Glutamatergic neuron (in vitro differentiated cells): ENCODE data around the gene GPR107. TPM values are rescaled to one million over a fixed set of nuclear protein-coding genes. Genes with fewer than 3 reads are reported as not detected.
"Not testable (repeated sequence)": the region's sequence is repeated elsewhere in the genome, so short reads cannot be mapped to it uniquely, and the experiment has no call there.

ENCODE experiments used
- DNase-seq: peaks from one replicate; pipeline ENCODE4 v3.0.0; 2022
- H3K27ac Mint-ChIP-seq: one replicate; pipeline ENCODE4 v1.8.0; 2020; ENCODE audit warnings: mild to moderate bottlenecking, mixed read lengths, inconsistent platforms; ENCODE audit not compliant: unreplicated experiment
- H3K27me3 Mint-ChIP-seq: one replicate; pipeline ENCODE4 v1.8.0; 2020; ENCODE audit warnings: mild to moderate bottlenecking, moderate library complexity, mixed read lengths, inconsistent platforms; ENCODE audit not compliant: unreplicated experiment
- H3K36me3 Mint-ChIP-seq: one replicate; pipeline ENCODE4 v1.8.0; 2020; ENCODE audit warnings: mild to moderate bottlenecking, mixed read lengths, inconsistent platforms; ENCODE audit not compliant: unreplicated experiment
- H3K4me1 Mint-ChIP-seq: one replicate; pipeline ENCODE4 v1.8.0; 2020; ENCODE audit warnings: mild to moderate bottlenecking, low read depth, mixed read lengths, inconsistent platforms; ENCODE audit not compliant: unreplicated experiment
- H3K4me3 Mint-ChIP-seq: one replicate; pipeline ENCODE4 v1.8.0; 2020; ENCODE audit warnings: mild to moderate bottlenecking, mixed read lengths, inconsistent platforms; ENCODE audit not compliant: unreplicated experiment
- H3K9me3 Mint-ChIP-seq: one replicate; pipeline ENCODE4 v1.8.0; 2020; ENCODE audit warnings: mild to moderate bottlenecking, moderate library complexity, mixed read lengths, inconsistent platforms; ENCODE audit not compliant: unreplicated experiment
- long read RNA-seq: library from polyadenylated mRNA; unstranded; transcript quantifications from one replicate; pipeline ENCODE4 v2.0.0, GENCODE V29; 2020; ENCODE audit not compliant: unreplicated experiment
- total RNA-seq: library from RNA; stranded (reverse); fragmentation: NEBNext Ultra II Directional; extraction: Animal tissue kit (Norgen Biotek cat#: 25700); gene quantifications from one replicate; pipeline ENCODE4 v1.2.1, GENCODE V29; 2021; ENCODE audit not compliant: unreplicated experiment
- TF ChIP-seq, protein P1 (sequence below): fragments of 200-600 bp; sonication (generic); IDR thresholded peaks from one replicate; pipeline ENCODE4 v1.5.0; 2021; ENCODE audit not compliant: partially characterized antibody, unreplicated experiment

Gene GPR107
- 48.2 TPM for total RNA-seq
- long read RNA-seq, partial matches to known transcripts, result 4 of 7 reads
- long read RNA-seq, other reads (novel, unspliced or antisense), result 3 of 7 reads

DNA sequence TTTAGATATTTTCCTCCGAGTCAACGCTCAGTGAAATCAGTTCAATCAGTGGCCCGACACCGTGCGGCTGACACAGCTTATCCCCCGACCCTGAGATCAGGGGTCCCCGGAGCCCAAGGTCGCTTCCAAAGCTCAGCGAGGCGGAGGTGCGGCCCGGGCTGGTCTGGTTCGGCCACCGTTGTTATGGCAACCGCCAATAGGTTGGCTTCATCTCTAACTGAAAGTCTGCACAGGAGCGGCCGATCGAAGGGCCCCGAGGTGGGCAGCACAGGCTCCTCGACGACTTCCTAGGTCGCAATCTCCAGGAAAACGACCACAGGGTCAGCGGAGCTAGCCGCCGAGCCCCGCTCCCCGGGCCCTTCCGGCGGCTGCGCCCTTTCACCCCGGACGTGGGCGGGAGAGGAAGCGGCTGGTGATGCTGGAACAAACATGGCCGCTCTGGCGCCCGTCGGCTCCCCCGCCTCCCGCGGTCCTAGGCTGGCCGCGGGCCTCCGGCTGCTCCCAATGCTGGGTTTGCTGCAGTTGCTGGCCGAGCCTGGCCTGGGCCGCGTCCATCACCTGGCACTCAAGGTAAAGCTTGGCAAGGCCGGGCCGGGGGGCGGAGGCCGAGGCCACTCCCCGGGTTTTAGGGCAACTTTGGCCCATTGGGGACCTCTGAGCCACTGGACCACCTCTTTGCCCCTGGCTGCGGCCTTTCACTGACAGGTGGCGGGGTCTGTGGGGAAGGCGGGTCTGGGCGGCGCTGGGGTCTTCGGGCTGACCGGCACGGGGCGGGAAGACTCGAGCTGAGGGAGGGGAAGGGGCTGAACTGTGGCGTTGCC is at the start of gene GPR107:
TSS of gene GPR107 (plus strand) at position 403 of the 821 bp plus-strand sequence. CDS start at position 430, 27 bp downstream.
- Mint-ChIP-seq H3K9me3 (peaks cover 6% of the 10 kb centered on the region), H3K36me3 (no peaks in the 10 kb centered on the region), H3K4me3 (peak within 1 kb of the TSS; percentile 97), H3K27ac (peak within 1 kb of the TSS; percentile 93), H3K4me1 (no peaks in the 10 kb centered on the region), H3K27me3 (no peaks in the 10 kb centered on the region)
- TF ChIP-seq, protein P1, sequence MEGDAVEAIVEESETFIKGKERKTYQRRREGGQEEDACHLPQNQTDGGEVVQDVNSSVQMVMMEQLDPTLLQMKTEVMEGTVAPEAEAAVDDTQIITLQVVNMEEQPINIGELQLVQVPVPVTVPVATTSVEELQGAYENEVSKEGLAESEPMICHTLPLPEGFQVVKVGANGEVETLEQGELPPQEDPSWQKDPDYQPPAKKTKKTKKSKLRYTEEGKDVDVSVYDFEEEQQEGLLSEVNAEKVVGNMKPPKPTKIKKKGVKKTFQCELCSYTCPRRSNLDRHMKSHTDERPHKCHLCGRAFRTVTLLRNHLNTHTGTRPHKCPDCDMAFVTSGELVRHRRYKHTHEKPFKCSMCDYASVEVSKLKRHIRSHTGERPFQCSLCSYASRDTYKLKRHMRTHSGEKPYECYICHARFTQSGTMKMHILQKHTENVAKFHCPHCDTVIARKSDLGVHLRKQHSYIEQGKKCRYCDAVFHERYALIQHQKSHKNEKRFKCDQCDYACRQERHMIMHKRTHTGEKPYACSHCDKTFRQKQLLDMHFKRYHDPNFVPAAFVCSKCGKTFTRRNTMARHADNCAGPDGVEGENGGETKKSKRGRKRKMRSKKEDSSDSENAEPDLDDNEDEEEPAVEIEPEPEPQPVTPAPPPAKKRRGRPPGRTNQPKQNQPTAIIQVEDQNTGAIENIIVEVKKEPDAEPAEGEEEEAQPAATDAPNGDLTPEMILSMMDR, result no peak
- DNase-seq, result peak; percentile 86

- no peaks in the 10 kb centered on the region for H3K4me1 Mint-ChIP-seq
- no peak for DNase-seq
- H3K27ac Mint-ChIP-seq, result no peak overlapping the region
- no peaks in the 10 kb centered on the region for H3K36me3 Mint-ChIP-seq
- H3K27me3 Mint-ChIP-seq, result peaks cover 2% of the 10 kb centered on the region
- TF ChIP-seq, protein P1, result no peak
- H3K9me3 Mint-ChIP-seq, result no peaks in the 10 kb centered on the region
- H3K4me3 Mint-ChIP-seq, result no peak overlapping the region
These were observed 49.7 kb upstream of the GPR107 start for GRCh38 chr9:130003943-130004552.

GRCh38 chr9:130006952-130007351 is 46.8 kb upstream of the GPR107 start:
- H3K4me1 Mint-ChIP-seq, DNase-seq, H3K27me3 Mint-ChIP-seq, H3K36me3 Mint-ChIP-seq, H3K4me3 Mint-ChIP-seq, H3K9me3 Mint-ChIP-seq: not testable (repeated sequence)
- H3K27ac Mint-ChIP-seq, result peak overlapping the region; percentile 68

DNA sequence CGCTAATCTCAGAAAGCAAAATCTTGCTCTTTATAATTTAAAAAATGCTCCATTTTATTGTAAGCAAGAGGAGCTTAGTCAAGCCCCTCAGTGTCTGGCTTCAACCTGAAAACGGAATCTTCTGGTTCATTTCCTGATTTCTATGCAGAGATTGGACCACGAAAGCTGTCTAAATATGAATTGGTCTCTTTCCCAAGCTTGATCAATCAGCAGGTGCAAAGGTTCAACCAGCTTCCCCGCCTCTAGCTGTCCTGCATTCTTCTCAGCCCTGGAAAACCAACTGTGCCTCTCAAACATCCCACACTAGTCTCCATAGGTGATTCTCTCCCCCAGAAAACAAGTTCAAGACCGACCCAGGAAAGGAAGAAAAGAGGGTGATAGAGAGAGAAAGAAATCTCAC is 45.2 kb upstream of the GPR107 start:
- no peak for DNase-seq
- H3K9me3 Mint-ChIP-seq, result no peaks in the 10 kb centered on the region
- H3K36me3 Mint-ChIP-seq, result peaks cover 8% of the 10 kb centered on the region
- TF ChIP-seq, protein P1, result no peak
- H3K27me3 Mint-ChIP-seq, result peaks cover 4% of the 10 kb centered on the region
- H3K27ac Mint-ChIP-seq, result no peak overlapping the region
- peaks cover 4% of the 10 kb centered on the region for H3K4me1 Mint-ChIP-seq
- H3K4me3 Mint-ChIP-seq, result no peak overlapping the region

DNA sequence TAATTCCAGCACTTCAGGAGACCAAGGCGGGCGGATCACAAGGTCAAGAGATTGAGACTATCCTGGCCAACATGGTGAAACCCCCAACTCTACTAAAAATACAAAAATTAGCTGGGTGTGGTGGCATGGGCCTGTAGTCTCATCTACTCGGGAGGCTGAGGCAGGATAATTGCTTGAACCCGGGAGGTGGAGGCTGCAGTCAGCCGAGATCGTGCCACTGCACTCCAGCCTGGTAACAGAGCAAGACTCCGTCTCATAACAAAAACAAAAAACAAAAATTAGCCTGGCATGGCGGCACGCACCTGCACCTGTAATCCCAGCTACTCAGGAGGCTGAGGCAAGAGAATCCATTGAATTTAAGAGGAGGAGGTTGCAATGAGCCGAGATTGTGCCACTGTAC is 44.2 kb upstream of the GPR107 start:
- not testable (repeated sequence) for H3K9me3 Mint-ChIP-seq, DNase-seq, H3K27me3 Mint-ChIP-seq, H3K36me3 Mint-ChIP-seq, H3K27ac Mint-ChIP-seq, H3K4me3 Mint-ChIP-seq, H3K4me1 Mint-ChIP-seq
